Stimulated activated CD4-positive, alpha-beta T cell treated with anti-CD3 and anti-CD28 coated beads, Interleukin-12 subunit alpha, Interleukin-12 subunit beta, amount 100 ng/mL, for 24 hours (primary cell): ENCODE results near the gene TTLL9.

Source experiments
- DNase-seq, 2 experiments: peaks; one replicate each; pipeline ENCODE4 v3.0.0-alpha.2; 2020; ENCODE audit warnings: low read depth in 2 of 2

The TTLL9 gene

DNA sequence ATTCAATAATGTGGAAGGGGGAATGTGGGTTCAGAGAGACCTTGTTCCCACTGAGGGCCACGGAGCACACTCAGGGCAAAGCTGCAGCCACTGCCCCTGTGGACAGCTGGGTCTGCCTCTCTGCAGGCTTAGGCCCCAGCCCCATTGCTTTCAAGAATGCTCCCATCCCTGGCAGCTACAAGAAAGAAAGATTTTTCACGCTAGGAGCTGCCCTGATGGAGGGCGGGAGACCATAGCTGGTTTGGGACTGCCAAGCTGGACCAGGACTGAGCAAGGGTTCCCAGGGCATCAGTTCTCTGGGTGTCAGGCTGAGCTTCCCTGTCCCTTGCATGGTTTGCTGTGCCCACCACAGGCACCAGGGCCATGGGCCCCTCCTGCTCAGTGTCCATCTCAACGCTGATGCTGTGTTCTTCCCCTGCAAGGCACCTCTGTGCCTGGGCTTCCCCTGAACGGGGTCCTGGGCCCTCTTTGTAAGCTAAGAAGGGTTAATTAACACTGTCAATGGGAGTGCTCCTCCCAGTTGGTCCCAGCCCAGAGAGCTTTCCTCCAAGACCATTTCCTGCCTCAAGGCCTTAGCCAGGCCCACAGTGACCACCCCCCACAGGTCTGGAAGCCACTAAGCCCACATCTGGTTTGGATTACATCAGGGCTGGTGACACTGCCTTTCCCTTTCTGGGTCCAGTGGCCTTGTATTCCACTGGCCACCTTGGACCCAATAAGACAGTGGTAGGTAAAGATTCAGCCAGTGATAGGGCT is 33.4 kb upstream of the TTLL9 start:
- DNase-seq: no peak

DNA sequence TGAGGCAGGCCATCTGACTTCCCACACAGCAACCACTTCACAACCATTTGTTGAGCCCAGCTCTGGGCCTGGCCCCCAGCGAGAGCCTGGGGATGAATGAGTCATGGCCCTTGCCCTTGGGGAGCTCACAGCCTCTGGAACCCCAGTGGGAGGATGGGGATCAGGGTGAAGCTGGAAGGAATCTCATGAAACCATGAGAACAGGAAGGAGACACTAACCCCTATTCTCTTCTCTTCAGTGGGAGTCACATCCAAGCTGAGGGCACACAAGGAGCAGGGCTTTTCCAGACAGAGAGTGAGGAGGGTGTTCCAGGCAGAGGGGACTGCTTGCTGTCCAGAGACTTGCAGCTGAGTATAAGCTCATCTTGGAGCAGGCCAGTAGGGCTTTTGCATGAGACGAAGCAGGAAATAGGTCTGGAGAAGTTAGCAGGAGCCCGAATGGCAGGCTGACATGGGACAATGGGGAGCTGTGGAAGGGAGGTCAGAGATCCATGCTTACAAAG is 32.5 kb upstream of the TTLL9 start:
- DNase-seq: no peak

DNA sequence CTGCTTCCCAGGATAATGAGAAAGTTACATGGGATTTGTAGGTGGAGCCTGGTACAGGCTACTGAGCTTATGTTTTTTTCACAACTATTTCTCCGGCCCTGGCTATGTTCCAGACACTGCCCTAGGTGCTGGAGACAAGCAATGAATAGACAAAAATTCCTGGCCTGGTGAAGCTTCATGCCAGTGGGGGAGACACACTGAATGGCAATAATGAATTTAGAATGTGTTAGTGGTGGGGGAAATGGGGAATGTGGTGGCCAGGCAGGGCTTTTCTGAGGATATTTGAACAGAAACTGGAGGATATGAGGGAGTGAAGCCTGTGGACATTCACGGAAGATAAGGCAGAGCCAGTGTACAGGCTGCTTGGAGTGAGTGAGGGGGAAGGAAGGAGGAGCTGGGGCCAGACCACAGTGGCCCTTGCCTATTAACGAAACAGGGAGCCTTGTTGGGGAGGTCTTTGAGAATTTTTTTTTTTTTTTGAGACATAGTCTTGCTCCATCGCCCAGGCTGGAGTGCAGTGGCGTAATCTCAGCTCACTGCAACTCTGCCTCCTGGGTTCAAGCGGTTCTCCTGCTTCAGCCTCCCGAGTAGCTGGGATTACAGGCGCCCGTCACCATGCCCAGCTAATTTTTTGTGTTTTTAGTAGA is 31.7 kb upstream of the TTLL9 start:
- no peak for DNase-seq

DNA sequence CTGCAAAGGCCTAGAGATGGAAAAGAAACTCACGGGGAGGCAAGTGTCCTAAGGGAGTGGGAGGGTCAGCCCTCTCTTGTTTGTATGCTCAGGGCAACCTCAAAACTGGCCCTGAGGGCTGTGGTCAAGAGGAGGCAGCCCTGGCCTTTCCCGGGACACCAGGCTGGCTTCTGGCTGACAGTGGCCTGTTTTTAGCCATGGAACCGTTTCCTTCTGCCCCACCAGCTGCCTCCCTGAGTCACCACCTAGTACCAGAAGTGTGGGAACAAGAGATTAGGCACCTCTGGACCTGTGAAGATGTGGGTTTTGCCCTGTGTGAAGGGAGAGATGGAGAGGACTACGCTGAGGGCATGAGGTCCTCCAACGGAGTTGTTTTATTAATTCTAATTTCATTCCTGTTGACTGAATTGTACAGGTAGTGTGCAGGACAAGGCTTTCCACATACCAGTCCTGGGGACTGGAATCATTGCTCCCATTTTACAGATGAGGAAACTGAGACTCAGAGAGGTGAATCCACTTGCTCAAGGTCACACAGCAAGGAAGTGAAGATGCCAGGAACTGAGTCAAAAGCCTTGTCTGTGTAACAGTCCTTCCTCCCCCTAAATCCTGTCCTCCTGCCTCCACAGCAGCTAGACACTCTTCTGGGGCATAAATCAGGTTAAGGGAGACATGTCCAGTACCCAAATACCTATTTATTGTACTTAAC is 30.5 kb upstream of the TTLL9 start:
- DNase-seq: no peak

DNA sequence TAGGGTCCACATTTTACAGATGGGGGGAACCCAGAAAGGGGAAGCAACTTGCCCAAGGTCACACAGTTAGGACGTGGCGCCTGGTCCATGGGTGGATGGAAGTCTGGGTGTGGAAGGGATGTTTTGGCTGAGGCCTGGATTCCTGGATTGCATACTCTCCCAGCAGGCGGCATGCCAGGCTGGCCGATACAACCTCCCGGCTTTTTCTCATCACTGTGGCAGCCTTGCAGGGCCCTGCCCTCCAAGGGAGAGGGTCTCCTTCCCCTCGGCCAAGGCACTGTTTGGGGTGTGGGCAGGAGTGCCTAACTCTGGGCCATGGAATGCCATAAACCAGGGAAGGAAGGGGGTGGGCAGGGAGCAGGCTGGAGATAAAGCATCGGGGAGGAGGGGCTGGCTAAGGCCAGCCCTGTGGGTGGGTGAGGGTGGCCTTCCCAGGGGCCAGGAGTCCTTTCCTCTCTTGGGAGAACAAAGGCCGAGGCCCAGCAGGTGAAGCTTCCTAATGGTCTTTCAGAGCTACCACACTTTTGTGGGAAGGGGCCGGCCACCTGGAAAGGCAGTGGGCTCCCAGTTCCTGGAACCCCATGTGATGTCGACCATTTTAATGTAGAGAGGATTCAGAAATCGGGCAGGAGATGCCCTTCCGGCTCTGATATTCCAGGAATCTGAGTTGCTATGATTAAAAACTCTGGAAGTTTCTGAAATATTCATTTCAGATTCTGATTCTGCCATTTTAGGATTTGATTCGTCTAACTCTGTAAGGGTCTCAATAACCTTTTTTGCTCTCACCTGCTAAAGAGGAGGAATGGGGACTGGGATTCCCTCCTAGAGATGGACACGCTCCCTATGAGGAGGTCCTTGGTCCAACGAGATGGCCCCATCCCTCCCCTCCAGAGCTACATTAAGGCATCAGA is 29.3 kb upstream of the TTLL9 start:
- DNase-seq: no peak

DNA sequence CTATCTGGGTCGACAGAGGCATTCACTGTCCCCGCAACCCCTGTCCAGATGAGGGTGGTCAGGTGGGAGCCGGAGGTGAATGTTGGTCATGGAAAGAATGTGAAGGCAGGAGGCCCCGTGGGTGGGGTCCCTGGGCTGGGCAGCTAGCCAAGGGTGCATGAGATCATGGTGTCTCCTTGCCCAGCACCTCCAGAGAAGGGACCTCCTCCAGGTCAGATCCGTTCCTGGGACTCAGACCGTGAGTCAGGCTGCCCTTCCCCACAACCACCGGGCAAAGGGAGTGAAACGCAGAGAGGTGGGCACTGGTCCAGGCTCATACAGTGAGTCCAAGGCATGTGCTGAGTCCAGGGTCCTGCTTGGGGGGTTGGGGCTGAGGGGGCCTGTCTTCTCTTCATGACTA is 28.5 kb upstream of the TTLL9 start:
- DNase-seq: no peak

DNA sequence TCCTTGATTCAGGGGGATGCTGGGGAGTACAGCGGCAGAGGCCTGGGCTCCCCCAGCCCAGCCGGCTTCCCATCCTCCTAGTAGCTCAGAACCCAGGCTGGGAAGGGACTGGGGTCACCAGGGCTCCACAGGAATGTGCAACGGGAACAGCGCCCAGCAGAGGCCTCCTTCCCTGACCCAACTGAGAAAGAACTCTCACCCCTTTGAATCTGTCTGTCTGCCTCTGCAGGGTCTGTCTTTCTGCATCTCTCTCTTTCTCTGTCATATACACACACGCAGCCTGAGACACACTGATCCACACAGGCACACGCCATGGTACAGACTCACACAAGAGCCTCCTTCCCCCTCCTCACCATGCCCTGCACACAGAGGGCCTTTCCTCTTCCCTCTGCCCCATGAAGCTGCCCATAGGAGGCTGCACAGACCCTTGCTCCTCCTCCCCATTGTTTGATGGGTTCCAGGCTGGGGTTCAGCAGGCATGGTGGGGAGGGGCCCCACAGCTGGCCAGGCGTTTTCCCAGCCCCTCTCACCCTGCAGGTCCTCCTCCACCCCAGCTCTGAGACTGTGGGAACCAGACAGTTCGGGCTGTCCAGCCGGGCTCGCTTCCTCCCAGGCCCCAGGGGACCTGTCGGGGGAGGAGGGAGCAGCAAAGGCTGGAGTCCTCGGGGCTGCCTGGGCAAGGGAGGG is 27.8 kb upstream of the TTLL9 start:
- DNase-seq: no peak

DNA sequence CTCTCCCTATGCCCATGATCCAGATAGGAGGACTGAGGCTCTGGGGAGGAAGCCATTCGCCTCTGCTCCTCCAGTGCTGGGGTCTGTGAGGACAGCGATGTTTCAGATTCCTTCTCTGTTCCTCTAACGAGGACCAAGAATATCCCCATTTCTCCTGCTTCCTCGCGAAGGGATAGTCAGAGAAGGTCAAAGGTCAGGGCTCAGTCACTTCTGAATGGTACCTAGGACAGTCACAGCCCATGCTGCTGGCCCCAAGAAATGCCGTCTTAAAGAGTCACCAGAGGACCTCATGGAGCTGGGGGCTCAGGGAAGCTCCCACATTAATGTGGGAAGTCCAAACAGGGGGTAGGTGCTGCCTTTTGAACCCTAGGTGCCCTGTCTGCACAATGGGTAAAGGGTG is 27.1 kb upstream of the TTLL9 start:
- DNase-seq: no peak

DNA sequence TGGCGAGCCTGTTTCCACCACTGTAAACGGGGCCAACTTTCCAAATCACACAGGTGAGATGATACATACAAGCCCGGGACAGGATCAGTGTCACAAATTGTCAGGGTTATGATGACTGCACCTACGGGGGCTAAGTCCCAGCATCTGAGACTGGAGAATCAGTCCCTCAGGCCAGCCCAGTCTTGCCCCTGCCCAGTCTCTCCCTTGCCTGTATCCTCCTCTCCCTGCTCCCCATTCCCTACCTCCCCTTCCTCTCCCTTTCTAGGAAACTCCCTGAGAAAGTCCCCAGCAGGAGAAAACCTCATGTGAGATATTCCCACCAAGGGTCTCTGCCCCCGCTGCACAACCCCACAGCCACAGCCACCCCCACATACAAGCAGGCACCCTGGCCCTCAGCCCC is 26.6 kb upstream of the TTLL9 start:
- no peak for DNase-seq

DNA sequence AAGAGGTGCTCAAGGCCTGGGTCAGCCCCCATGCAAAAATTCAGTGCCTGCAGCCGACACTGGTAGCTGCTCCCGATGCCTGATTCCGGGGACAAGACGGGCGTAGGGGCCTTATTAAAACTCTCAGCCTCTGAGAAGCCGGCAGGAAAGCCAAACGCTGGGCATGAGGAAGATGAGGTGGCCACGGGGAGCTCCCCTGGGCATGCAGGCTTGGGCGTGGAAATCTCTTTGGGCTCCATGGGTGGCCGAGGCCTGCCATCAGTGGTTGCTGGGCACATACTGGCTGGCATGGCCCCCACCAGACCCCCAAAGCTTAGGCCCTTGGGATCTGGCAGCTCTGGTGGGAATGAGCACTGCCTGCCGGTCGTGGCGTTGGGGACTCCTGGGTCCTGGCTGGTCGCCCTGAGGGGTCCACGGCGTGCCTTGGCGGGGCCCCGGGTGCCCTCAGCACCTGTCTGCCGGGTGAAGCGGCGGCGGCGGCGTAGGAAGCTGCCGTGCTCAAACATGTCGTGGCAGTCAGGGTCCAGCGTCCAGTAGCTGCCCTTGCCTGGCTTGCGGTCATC is 25.6 kb upstream of the TTLL9 start:
- DNase-seq: no peak

DNA sequence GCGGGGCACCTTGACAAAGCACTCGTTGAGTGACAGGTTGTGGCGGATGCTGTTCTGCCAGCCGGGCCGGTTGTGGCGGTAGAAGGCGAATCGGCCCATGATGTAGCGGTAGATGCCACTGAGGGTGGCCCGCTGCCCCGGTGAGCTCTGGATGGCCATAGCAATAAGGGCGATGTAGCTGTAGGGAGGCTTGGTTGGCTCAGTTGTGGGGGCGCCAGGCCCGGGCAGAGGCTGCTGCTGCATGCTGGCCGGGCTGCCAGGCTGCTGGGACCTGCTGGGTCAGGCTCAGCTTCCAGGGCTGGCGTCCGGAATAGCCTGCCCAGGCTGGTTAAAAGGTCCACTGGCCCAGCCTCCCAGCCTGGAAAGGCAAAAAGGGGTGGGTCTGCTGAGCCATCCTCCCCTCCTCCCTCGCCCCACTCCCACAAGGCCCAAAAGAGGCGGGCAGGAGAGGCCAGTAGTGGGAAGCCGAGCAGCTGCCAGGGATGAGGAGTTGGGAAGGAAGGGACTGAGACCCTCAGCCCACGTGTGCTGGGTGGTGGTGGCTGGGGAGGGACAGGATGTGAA is 25.1 kb upstream of the TTLL9 start, which contains the start of gene FOXS1:
Gene FOXS1, minus strand, starts transcription at position 305 of the 564 bp plus-strand sequence. Its CDS starts 62 bp downstream, at position 243.
- no peak for DNase-seq

DNA sequence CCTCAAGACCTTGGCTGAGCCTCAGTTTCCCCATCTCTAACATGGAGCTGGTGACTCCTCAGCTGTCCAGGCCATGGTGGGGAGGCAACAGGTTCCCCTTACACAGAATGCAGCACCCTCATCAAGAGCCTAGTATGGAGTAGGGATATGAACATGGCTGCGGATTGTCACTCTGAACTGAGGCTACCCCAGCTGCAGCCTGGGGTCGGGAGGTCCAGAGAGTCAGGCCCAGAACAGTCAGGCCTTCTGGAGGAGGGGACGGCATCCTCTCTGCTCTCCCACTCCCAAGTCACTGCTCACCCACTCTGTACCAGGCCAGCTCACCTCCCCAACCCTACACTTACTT is 23.7 kb upstream of the TTLL9 start:
- no peak for DNase-seq

DNA sequence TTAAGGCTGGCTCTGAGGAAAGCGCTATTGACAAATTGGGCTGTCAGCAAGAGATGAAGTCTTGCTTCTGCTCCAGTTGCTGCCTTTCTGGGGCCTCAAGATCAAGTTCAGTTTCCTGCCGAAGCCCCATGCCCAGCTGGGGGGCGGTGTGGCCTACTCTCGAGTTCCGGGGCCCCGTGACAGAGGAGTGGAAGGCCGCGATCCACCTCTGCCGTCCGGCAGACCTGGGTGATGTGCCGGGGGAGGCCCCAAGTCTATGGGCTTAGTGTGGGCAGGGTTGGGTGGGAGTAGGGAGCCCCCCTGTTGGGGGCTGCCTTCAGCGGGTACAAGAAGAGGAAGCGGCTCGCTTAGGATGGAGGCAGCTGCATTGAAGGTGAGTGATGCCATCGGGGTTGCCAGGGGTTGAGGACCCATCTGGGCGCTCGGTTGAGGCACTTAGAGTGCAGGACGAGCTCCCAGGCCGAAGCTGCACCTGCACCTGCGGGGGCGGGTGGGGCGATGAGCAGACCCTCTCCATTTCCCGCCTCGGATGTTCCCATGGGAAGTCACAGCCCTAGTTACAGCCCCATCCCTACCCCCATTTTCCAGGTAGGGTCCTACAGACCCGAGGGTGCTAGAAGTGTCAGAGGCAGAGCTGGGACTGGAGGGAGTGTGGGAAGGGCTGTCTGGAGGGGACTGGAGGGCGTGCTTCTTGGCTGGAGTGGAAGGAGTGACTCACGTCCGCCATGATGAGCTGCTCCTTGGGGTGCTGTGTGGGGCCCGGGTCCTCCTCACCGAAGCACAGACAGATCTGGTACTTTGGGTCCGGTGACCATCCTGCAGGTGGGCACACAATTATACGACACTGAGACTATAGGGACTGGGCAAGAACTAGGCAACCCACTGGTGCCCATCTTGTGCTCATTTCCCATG is 22.1 kb upstream of the TTLL9 start:
- DNase-seq: no peak

DNA sequence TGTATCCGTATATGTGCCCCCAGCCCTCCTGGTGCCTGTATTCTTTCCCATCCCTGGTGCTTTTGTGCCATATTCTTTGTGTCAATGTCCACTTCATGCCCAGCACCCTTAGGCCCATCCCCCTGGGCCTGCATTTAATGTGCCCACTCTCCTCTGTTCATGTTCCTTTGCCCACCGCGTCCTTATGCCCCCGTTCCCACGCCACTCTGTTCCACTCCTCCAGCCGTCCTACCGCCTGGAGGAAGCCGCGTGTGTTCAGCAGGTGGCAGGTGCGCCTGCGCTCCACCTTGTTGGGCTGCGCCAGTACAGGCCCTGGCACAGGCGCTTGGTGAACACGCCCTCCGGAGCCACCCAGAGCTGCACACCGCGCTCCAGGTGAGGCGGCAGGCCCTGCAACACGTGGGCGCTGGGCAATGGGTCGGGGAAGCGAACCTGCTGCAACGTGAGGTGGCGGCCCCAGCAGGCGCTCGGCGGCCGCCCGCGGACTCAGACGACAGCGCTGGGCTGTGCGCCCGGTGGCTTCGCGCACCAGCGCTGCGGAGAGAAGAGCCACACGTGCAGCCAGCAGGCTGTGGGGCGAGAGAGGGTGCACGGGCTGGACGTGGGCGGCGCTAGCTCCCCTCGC is 21.0 kb upstream of the TTLL9 start:
- DNase-seq: no peak

DNA sequence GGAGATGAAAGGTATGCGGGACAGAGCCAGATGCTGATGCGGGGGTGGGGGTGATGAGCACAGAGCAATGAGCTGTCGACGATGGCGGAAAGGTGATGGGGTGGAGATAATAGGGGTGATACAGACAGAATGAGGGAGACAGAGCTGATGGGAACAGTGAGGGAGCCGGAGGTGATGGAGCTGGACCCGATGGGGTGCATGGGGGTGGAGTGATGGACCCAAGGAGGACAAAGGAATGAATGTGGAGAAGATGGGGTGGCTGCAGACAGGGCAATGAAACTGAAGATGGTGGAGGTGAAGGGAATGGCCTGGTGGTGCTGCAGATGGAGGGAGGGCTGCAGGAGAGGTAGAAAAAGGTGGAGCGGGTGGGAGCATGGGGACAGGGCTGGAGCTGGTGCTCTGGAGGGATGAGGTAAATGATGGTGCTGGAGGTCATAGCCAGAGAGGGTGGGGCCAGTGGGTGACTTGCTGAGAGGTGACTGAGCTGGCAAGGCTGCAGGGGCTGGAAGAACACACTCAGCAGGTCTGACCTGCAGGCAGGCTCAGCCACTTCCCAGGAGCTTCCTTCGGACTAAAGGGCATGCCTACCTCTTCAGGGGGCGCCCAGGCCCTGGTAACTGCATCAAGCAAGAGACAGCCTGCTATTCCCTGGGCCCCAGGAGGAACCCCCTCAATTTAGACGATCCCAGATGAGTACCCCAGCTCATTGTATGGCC is 19.0 kb upstream of the TTLL9 start:
- no peak for DNase-seq

DNA sequence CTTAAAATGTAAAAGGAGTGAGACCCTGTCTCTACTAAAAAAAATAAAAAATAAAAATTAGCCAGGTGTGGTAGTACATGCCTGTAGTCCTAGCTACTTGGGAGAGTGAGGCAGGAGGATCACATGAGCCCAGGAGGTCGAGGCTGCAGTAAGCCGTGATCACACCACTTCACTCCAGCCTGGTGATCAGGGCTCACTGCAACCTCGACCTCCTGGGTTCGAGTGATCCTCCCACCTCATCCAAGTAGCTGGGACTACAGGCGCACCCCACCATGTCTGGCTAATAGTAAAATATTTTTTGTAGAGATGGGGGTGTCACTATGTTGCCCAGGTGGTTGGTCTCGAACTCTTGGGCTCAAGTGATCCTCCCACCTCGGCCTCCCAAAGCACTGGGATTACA is 17.0 kb upstream of the TTLL9 start:
- DNase-seq: no peak

DNA sequence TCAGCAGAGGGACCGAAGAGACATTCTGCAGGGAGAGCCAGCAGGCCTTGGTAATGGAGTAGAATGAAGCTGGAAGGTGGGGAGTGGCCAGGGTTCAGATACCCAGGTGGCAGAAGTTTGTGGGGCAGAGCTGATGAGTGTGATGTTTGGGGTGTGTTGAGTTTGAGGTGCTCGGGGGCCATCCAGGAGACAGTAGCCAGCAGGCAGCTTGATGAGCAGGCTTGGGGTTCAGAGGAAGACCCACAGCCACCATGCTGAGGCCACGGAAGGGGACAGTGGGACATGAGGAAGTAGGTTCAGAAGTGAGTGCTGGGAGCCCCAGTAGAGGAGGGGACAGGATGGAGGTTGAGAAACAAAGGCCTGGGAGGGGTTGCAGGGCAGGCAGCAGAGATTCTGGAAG is 13.9 kb upstream of the TTLL9 start:
- DNase-seq: no peak
